OCI-LY1 (cell line): ENCODE results near the gene SLC8A1.

ENCODE experiments used
- H2AFZ ChIP-seq: fragments of 200-600 bp; sonication (generic), shearing (Covaris generic); 2 replicates; pipeline ENCODE4 v1.6.0; 2014; ENCODE audit warnings: antibody characterized with exemption, mild to moderate bottlenecking, low read length
- H3F3A ChIP-seq: fragments of 200-600 bp; sonication (generic), shearing (Covaris generic); 2 replicates; pipeline ENCODE4 v1.6.0; 2014; ENCODE audit warnings: mild to moderate bottlenecking, antibody characterized with exemption, low read length, moderate library complexity; ENCODE audit not compliant: insufficient read depth
- H3K27ac ChIP-seq: fragments of 200-600 bp; sonication (generic); 2 replicates; pipeline ENCODE4 v1.5.1; 2014; ENCODE audit warnings: low read length, mixed run types, mild to moderate bottlenecking, low read depth; ENCODE audit not compliant: poor library complexity, severe bottlenecking
- H3K27me3 ChIP-seq: fragments of 200-600 bp; sonication (generic); 2 replicates; pipeline ENCODE4 v1.6.0; 2014; ENCODE audit warnings: antibody characterized with exemption, mild to moderate bottlenecking, low read length, moderate library complexity; ENCODE audit not compliant: insufficient read depth
- H3K36me3 ChIP-seq: fragments of 200-600 bp; sonication (generic); 2 replicates; pipeline ENCODE4 v1.6.1; 2014; ENCODE audit warnings: mild to moderate bottlenecking, antibody characterized with exemption, low read length, moderate library complexity, mixed read lengths; ENCODE audit not compliant: insufficient read depth
- H3K4me1 ChIP-seq: fragments of 200-600 bp; sonication (generic); 2 replicates; pipeline ENCODE4 v1.5.1; 2014; ENCODE audit warnings: mild to moderate bottlenecking, low read length, moderate library complexity; ENCODE audit not compliant: insufficient read depth, severe bottlenecking
- H3K4me2 ChIP-seq: fragments of 200-600 bp; sonication (generic), shearing (Covaris generic); 2 replicates; pipeline ENCODE4 v1.6.1; 2014; ENCODE audit warnings: low read length
- H3K4me3 ChIP-seq: fragments of 200-600 bp; sonication (generic); 2 replicates; pipeline ENCODE4 v1.5.1; 2014; ENCODE audit warnings: low read length, low read depth, mild to moderate bottlenecking, mixed read lengths; ENCODE audit not compliant: poor library complexity, severe bottlenecking
- H3K79me2 ChIP-seq: fragments of 200-600 bp; shearing (Covaris generic); 2 replicates; pipeline ENCODE4 v1.6.1; 2016; ENCODE audit warnings: mixed run types, low read length, mixed read lengths; ENCODE audit not compliant: insufficient read depth
- H3K9ac ChIP-seq: fragments of 200-600 bp; sonication (generic), shearing (Covaris generic); 2 replicates; pipeline ENCODE4 v1.6.1; 2014; ENCODE audit warnings: mild to moderate bottlenecking, low read length, mixed read lengths
- H3K9me2 ChIP-seq: fragments of 200-600 bp; sonication (generic), shearing (Covaris generic); 2 replicates; pipeline ENCODE4 v1.6.1; 2014; ENCODE audit warnings: low read depth, mild to moderate bottlenecking, low read length, mixed read lengths
- H3K9me3 ChIP-seq: fragments of 200-600 bp; shearing (Covaris generic); 2 replicates; pipeline ENCODE4 v1.6.1; 2014; ENCODE audit warnings: low read length, mixed read lengths
- H4K20me1 ChIP-seq: fragments of 200-600 bp; sonication (generic), shearing (Covaris generic); 2 replicates; pipeline ENCODE4 v1.6.0; 2016; ENCODE audit warnings: mild to moderate bottlenecking, low read length; ENCODE audit not compliant: insufficient read depth
- CTCF ChIP-seq: fragments of 200-600 bp; sonication (generic), shearing (Covaris generic); IDR thresholded peaks from 2 replicates; pipeline ENCODE4 v1.5.1; 2017; ENCODE audit warnings: mild to moderate bottlenecking, antibody characterized with exemption, low read length, moderate library complexity, mixed read lengths
- EZH2 ChIP-seq: fragments of 200-600 bp; sonication (generic), shearing (Covaris generic); IDR thresholded peaks from 2 replicates; pipeline ENCODE4 v1.8.0; 2017; ENCODE audit warnings: borderline replicate concordance, mixed run types, mild to moderate bottlenecking, antibody characterized with exemption, low read length, moderate library complexity, mixed read lengths

The SLC8A1 gene

GRCh38 chr2:40410695-40411094 is 41.2 kb downstream of the SLC8A1 start:
- Histone ChIP-seq H4K20me1 (no peaks in the 10 kb centered on the region), H3K9ac (no peak overlapping the region), H3K27me3 (no peaks in the 10 kb centered on the region), H3K4me3 (no peak overlapping the region), H3K9me2 (no peaks in the 10 kb centered on the region), H3K36me3 (no peaks in the 10 kb centered on the region), H3F3A (no peaks in the 10 kb centered on the region), H3K9me3 (no peaks in the 10 kb centered on the region), H2AFZ (no peak overlapping the region), H3K4me1 (no peaks in the 10 kb centered on the region), H3K27ac (no peak overlapping the region), H3K4me2 (no peak overlapping the region), H3K79me2 (no peaks in the 10 kb centered on the region)
- no peak for TF ChIP-seq CTCF
- TF ChIP-seq EZH2, result no peak

- Histone ChIP-seq H3K9me3 (no peaks in the 10 kb centered on the region), H3K27me3 (no peaks in the 10 kb centered on the region), H3K4me3 (no peak overlapping the region), H3K4me2 (no peak overlapping the region), H3K9ac (no peak overlapping the region), H3K79me2 (no peaks in the 10 kb centered on the region), H3K36me3 (no peaks in the 10 kb centered on the region), H2AFZ (no peak overlapping the region), H3F3A (no peaks in the 10 kb centered on the region), H3K9me2 (no peaks in the 10 kb centered on the region), H3K4me1 (no peaks in the 10 kb centered on the region), H4K20me1 (no peaks in the 10 kb centered on the region), H3K27ac (no peak overlapping the region)
- no peak for TF ChIP-seq EZH2
- no peak for TF ChIP-seq CTCF
These were observed 42.2 kb downstream of the SLC8A1 start for GRCh38 chr2:40409734-40410133.

- no peak overlapping the region for H3K27ac ChIP-seq
- no peak overlapping the region for H2AFZ ChIP-seq
- H3K9me3 ChIP-seq, result no peaks in the 10 kb centered on the region
- no peaks in the 10 kb centered on the region for H3K9me2 ChIP-seq
- no peaks in the 10 kb centered on the region for H3K36me3 ChIP-seq
- H3F3A ChIP-seq, result no peaks in the 10 kb centered on the region
- TF ChIP-seq CTCF (no peak), EZH2 (no peak)
- no peak overlapping the region for H3K4me2 ChIP-seq
- no peaks in the 10 kb centered on the region for H3K4me1 ChIP-seq
- no peak overlapping the region for H3K9ac ChIP-seq
- no peaks in the 10 kb centered on the region for H3K27me3 ChIP-seq
- H3K4me3 ChIP-seq, result no peak overlapping the region
- H3K79me2 ChIP-seq, result no peaks in the 10 kb centered on the region
- no peaks in the 10 kb centered on the region for H4K20me1 ChIP-seq
These were observed 45.2 kb downstream of the SLC8A1 start for GRCh38 chr2:40406485-40407289.
